ENCODE measurements around the gene SGIP1. TPM values are rescaled to one million over a fixed set of nuclear protein-coding genes. Genes with fewer than 3 reads are reported as not detected.

SGIP1 gene, protein sequence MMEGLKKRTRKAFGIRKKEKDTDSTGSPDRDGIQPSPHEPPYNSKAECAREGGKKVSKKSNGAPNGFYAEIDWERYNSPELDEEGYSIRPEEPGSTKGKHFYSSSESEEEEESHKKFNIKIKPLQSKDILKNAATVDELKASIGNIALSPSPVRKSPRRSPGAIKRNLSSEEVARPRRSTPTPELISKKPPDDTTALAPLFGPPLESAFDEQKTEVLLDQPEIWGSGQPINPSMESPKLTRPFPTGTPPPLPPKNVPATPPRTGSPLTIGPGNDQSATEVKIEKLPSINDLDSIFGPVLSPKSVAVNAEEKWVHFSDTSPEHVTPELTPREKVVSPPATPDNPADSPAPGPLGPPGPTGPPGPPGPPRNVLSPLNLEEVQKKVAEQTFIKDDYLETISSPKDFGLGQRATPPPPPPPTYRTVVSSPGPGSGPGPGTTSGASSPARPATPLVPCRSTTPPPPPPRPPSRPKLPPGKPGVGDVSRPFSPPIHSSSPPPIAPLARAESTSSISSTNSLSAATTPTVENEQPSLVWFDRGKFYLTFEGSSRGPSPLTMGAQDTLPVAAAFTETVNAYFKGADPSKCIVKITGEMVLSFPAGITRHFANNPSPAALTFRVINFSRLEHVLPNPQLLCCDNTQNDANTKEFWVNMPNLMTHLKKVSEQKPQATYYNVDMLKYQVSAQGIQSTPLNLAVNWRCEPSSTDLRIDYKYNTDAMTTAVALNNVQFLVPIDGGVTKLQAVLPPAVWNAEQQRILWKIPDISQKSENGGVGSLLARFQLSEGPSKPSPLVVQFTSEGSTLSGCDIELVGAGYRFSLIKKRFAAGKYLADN
- total RNA-seq: 2.6 TPM

DNA sequence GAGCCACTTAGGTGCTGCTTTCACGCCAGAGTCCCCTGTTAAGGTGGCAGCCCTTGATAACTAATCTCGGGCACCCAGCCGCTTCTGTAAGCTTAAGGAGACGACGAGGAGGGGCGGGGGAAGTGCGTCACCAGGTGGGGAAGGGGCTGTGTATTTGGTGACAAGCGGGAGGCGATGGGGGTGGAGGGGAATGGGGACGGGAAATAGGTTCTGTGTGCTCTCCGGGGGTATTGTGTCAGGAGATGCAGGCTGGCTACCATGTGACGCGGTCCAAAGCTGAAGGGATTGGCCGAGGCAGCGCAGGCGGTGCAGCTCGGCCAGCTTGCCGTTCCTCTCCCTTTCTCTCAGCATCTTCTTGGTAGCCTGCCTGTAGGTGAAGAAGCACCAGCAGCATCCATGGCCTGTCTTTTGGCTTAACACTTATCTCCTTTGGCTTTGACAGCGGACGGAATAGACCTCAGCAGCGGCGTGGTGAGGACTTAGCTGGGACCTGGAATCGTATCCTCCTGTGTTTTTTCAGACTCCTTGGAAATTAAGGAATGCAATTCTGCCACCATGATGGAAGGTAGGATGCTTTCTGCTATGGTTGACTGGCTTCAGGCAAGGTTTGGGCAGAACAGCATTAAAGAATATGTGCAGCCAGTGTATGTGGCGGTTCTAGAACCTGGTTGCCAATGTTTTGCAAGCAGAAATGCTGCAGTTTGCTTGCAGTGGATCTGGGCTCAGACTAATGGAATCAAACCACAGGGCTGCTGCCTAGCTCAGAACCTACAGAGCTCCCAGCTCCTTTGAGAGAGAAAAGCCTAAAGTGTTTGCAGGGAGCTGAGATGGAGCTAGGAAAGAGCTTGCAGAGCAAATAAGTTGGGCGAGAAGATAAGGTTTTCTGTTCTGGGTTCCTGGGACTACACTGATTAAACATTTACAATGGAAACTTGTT, at the start of gene SGIP1:
Gene SGIP1 (plus strand): TSS at position 350 of the 937 bp plus-strand sequence. CDS start 206 bp downstream, at position 556.
- DNase-seq: peak; percentile 69

DNA sequence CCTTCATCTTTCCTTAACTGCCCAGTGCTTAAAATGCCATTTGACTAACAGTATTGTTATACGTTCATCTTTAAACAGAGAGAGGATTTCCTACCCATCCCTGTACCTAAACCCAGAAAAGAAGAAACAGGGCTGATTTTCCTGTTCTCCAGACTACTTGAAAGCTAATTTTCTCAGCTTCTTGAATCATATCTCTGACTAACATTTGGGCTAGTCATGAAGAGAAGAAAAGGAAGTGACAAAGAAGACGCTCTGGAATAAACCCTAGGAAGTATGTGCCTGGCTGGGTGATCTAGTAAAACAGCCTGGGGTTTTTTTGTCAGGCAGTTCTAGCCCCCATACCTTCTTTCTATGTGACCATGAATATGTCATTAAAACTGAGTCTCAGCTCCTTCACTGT, 44.8 kb upstream of the SGIP1 start:
- no peak for DNase-seq

DNA sequence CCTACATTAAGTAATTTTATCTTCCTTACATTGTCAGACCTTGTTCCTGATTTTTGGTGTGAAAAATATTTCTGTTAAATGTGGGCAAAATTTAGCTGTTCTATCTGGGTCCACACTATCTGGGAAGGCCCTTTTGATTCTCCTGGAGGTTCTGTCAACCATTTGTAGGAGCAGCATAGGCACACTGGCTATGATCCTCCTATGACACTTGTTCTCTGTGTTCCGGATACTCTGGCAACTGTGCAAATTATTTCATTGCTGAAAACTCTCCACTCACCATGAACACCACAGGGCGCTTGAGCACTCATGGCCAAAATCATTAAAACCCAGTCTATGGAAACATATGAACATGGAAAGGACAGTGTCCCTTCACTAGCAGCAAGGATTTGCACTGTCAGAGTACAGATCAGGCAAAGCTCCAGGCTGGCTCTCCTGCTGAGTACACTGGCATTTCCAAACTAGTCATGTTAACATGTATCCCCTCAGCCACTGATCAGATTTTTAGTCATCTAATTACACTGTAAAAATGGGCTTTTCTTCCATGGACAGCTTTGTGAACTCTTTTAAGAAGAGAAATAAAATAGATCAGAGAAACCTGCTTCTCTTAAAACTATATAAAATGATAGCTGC, 43.9 kb upstream of the SGIP1 start:
- no peak for DNase-seq

DNA sequence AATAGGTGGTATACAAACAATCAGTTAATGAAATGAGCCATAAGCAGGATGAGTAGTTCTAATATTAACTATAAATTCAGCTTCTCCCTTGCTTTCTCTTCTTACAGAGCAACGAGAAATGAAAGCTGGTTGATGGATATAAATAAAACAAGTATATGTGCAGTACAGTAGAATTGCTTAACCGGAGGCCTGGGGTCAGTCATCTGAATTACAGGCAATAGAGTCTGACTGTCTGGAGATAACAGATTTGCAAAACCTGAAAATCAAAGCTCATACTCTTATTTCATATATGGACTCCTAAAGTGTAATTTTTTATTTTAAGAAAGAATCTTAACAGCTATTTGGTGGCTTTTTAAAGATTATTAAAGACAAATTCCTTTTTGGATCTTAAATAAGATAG, 43.1 kb upstream of the SGIP1 start:
- DNase-seq: no peak

DNA sequence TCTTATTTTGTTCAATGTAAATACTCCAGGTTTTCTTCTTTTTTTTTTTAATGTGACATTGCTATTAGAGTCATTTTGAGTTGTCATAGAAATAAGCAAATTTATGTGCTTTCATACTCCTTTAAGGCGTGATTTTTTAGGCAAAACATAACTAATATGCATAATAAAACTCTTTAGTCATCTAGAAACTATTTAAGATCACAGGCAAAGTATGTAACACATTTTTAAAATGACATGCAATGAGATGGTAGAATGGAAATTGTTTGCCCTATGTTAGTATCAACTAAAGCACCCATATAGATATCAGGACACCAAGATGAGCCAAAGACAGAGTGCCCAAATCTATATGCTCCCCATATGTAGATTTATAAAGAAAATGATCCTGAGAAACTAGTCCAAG, 41.5 kb upstream of the SGIP1 start:
- no peak for DNase-seq

DNA sequence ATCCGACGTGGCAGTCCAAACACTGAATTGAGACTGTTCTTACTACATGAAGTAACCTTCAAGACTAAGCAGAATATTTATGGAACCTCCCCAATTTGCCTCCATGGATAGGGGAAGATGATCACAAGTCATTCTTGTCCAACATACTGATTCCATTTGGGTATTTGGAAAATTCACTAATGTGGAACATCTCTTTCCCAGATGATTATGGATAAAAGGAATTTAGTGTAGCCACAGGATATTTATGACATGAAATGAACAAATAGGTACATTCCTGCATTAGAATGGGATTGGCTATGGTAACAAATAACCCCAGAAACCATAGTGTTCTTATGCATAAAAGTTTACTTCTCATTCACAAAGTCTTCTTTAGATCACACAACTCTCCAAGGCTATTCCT, 40.2 kb upstream of the SGIP1 start:
- DNase-seq: no peak

DNA sequence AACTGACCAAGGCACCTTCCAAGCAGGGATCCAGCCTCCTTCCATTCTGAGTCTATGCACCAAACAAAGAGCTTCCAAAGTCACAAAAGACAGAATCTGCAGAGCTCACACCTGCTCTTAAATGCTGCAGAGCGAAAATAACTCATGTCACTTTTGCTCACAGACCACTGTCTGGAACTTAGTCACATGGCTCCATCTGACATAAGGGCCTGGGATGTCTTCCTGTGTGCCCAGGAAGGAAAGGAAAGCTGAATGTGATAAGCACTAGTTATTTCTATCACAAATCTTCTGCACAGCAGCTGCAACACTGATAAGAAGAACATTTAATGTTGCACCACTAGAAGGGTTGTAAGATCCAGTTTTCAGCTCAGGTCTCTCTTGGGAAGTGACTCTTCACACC, 39.5 kb upstream of the SGIP1 start:
- DNase-seq: no peak

DNA sequence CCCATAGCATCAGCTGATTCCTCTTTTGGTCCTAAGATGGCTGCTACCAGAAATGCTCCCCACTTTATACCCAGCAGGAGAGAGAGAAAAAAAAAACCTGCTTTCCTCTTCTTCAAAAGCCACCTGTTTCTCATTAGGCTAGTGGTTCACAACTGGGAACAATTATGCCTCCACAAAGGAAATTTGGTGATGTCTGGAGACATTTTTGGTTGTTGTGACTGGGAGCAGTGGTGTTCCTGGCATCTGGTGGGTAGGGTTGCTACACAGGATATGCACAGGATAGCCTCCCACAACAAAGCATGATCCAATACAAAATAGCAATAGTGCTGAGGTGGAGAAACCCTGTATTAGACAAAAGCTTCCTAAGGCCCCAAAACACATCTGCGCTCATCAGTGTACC, 38.5 kb upstream of the SGIP1 start:
- DNase-seq: no peak

DNA sequence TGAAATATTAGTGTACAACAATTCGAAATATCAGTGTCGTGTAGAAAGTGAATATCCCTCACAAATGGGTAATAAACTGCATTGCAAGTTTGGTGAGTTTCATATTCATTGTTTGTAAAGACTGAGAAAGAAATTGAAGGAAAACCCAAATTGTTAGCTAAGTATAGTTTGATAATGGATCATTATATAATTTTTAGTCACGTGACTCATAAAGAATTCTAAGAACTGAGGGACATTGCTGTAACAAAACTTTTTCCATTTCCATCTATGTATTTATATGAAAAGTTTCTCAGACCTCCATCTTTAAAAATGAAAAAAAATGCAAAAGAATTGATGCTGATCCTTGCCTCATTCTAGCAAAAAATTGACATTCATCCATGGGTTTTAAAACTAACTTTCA, 36.0 kb upstream of the SGIP1 start:
- DNase-seq: no peak

DNA sequence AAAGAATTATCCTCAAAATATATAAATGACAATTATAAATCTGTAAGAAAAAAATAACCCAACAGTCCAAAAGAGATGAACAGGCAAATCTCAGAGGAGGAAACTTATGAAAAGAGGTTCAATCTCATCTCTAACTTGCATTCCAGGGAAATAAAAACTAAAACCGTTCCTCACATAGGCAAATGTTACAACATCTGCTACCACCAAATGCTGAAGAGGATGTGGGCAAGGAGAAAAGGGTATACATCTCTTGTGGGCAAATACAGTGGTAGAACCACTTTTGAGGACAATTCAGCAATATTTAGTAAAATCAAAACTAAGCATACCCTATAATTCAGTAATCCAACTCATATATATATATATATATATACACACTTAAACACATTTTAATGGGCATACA, 33.7 kb upstream of the SGIP1 start:
- no peak for DNase-seq

DNA sequence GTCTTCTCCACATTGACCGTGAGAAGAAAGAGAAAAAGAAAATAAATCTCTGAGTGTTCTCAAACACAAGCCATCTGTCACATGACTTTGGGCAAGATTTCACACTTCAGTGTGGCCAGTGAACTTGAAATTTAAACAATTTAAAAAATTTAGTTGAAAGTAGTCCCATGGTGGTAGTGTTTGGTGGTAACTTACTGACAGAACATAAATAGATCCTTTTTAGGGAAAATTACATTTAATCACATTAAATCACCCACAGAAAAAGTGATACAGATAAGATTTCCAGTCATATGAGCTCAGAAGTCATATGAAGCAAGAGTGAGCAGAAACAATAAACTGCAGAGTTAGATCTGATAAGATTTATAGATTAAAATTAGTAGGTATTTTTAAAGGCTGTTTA, 31.9 kb upstream of the SGIP1 start:
- DNase-seq: no peak

DNA sequence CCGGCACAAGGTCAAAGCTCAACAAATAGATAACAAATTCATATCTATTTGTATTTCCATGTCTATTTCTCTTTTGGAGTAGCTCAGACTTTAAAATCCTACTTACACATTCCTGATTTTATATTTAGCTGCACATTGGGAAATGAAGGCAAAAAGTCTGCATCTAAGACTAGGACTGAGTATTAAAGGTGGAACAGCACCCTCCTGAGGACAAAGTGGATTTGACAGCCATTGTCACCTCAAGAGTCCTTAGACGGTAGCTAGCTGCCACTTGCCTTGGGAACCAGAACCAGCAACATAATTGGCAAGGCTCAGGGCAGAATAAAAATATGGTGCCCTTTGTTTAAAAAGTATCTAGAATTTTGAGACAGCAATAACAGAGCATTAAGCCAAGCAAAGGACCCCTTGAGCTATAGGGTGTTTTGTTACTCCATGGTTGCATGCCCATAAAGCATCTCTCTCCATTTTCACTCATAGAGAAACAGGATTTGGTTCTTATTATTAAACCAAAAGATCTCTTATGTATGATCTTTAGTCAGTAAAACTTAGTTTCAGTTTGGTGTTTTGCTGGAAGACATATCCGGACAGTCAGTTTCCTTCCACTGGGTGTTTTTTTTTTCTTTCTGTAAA, 30.0 kb upstream of the SGIP1 start:
- peak; percentile 26 for DNase-seq

DNA sequence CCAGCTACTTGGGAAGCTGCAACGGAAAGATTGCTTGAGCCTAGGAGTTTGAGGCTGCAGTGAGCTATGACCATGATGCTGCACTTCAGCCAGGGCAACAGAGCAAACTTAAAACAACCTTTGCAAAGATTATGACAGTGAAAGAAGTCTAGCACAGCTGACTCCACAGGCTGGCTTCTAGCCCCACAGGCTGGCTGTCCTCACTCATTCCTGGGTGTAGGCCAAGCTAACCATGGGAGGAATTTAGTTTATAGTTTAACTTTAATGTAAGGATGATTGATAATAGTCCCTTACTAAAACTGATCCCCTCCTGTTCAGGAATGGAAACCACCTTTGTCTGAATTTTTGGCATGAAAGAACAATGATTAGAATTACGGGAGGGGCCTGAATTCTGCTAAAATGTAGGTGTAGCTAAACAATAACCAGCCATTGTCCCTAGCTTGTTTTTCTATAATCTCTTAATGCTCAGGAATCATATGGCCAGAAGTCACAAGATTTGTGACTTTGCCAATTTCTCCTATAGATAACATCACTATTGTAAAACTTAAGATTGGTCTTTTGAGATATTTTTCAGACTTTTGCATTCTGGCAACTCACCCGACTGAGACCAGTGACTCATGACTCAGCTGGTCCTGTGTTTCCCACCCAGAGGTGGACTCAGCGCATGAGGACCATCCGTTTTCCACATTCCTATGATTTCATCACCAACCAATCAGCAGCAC, 28.1 kb upstream of the SGIP1 start:
- peak; percentile 10 for DNase-seq

DNA sequence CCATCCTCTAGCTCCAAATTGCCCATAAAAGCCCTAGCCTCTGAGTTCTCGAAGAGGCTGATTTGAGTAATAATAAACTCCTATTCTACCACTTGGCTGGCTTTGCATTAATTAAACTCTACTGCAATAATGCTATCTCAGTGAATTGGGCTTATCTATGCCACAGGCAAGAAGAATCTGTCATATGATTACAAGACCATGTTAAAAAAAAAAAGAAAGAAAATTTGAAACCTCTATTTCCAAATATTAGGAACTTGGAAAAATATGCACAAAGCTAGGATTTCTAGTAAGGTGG, 27.6 kb upstream of the SGIP1 start:
- DNase-seq: no peak

DNA sequence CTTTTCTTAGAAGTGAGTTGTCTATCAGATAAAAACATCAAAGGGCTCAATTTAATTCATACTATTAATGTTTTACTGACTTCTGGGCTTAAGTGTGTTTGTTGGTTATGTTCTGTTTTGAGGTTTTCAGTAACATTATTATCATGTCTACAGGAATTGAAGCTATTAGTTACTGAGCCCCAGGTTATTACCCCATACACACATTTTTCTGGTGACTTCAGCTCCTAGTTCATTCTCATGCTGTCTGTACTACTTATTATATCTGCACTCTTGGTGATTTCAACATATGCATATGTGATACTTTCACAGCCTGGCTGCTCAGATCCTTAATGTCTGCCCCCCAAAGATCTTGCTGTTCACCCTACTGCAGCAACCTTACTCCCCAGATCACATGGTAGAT, 27.0 kb upstream of the SGIP1 start:
- no peak for DNase-seq

DNA sequence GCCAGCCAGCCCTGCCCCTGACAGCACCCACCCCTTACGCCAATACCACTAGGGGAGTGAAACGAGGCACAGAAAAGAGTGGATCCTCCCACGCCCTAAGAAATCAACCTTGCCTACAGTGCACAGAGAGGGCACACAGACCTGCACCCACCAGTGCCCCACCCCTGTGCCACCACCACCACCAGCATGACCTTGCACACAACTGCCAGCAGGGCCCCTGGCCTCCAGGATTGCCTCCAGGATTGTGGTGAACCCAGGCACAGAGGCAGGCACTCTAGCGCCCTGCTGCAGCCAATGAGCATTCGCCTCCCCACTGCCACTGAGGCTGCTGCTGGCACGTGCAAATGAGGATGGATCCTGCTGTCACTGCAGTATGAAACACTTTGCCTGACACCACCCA, 23.5 kb upstream of the SGIP1 start:
- no peak for DNase-seq

DNA sequence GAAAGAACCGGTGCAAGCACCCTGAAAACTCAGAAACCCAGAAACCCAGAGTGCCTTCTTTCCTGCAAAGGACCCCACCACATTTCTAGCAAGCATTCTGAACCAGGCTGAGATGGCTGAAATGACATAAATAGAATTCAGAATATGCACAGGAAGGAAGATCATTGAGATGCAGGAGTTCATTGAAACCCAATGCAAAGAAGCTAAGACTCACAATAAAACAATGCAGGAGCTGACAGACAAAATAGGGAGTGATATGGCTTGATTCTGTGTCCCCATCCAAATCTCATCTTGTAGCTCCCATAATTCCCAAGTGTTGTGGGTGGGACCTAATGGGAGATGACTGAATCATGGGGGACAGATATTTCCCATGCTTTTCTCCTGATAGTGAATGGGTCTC, 22.8 kb upstream of the SGIP1 start:
- DNase-seq: no peak

DNA sequence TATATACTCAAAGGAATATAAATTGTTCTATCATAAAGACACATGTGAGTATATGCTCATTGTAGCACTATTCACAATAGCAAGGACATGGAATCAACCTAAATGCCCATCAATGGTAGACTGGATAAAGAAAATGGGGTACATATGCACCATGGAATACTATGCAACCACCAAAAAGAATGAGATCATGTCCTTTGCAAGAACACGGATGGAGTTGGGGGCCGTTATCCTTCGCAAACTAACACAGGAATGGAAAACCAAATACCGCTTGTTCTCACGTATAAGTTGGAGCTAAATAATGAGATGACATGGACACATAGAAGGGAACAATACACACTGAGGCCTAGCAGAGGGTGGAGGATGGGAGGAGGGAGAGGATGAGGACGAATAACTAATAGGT, 16.0 kb upstream of the SGIP1 start:
- no peak for DNase-seq

DNA sequence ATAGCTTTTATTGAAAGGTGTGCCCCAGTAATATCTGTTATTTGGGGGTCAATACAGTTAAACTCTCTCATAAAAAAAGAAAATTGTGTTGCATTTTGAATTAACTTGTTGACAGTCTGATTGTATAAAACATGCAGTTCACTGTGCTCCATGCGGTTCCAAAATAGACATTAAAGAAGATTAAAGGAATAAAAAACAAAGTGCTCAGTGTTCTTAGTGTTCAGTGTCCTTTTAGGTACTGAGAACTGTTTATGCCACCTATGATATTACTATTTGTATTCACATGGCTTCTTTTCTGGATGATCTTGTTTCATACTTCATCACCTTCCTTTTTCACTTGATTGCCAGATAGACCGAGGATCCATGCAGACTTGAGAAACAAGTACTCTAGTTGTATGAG, 15.3 kb upstream of the SGIP1 start:
- no peak for DNase-seq

DNA sequence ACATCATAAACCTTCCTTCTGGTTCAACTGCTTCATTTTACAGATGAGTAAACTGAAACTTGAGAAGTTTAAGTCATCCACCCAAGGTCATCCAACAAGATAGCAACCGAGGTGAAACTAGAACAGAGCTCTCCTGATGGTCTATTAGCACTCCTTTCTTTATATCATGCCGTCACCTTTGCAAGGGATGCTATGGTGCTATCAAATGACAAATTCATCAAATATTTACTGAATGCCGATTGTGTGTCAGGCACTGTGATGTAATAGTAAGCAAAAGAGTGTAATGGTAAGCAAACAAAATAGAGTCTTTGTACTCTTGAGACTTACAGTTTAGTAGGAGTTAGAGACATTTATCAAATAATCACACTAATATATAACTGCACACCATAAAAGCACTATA, 14.0 kb upstream of the SGIP1 start:
- DNase-seq: no peak

DNA sequence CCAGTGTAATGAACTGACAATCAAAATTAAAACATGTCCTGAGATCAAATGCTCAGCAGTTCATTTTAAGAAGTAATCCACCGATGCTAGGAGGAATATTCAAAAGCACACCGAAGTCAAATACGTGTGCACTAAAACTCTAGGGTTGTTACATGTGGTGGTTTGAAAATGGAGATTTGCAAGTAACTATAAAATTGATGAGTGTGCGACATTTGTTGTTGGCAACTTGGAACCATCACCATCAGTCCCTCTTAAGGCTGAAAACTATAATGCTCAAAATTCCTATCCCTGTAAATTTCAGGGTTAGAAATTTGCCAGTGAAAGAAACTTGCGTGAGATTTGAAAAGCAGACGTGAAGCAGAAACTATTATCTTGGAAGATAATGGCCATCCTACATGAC, 13.3 kb upstream of the SGIP1 start:
- no peak for DNase-seq

All from tongue (tissue), 2 donors.